Measurements from ENCODE around the gene SKAP2. TPM values are rescaled to one million over a fixed set of nuclear protein-coding genes. Genes with fewer than 3 reads are reported as not detected.
A peak's percentile ranks its signal among the peaks of the same experiment; 100 is the strongest.

SKAP2 gene
- total and polyA plus RNA-seq, 2 of the 13 experiments (the other 11 are each of a cell fraction or from before 2014, with no cell fraction given) = 3.6 to 12.9 TPM

GRCh38 chr7:26663874-26664273, 200.5 kb downstream of the SKAP2 start:
- H3K36me3 ChIP-seq (replicated peaks in 1 of 2; ENCODE audit: control insufficient read depth in 1 of 2, insufficient read depth in 2 of 2, low read length in 2 of 2) = no peaks in the 10 kb centered on the region
- DNase-seq (ENCODE audit: low spot score) = no peak
- no peak overlapping the region for H3K9ac ChIP-seq (ENCODE audit: insufficient read depth, low read depth, low read length)
- no peak overlapping the region for H3K4me3 ChIP-seq (replicated peaks in 1 of 3; ENCODE audit: insufficient read depth in 1 of 3, low read depth in 2 of 3, low read length in 3 of 3)
- H3K79me2 ChIP-seq (ENCODE audit: insufficient read depth, low read length) = no peaks in the 10 kb centered on the region
- no peaks in the 10 kb centered on the region for H3K27me3 ChIP-seq (ENCODE audit: control insufficient read depth in 1 of 2, insufficient read depth in 2 of 2, low read length in 2 of 2)
- H3K4me1 ChIP-seq (ENCODE audit: insufficient read depth, low read length) = peaks cover 4% of the 10 kb centered on the region; the same call in 1 of the 2 replicates
- H3K27ac ChIP-seq (ENCODE audit: extremely low read length, insufficient read depth, low read length) = no peak overlapping the region
- H2AFZ ChIP-seq (ENCODE audit: low read length) = no peak overlapping the region
- in situ Hi-C loops (cut with HindIII; ENCODE audit: extremely low pct_ligation_motif_present, low pct_unique_long_range_greater_than_20kb) (loop anchor here (10.0 to 25.0 kb wide), 2 partner anchors 577 to 769 kb away; no protein-coding TSS in a partner anchor), intact Hi-C loops (cut with micrococcal nuclease; ENCODE audit: unreplicated experiment) (no loop called here)
- ChIA-PET CTCF (ENCODE audit: low intra/inter-chr PET ratio, low total read pairs) (no interaction called here), POLR2A (no interaction called here)
- WGBS (ENCODE audit: low lambda C conversion rate) = 84% methylated on average over 4 of the region's 4 CpGs
- no peak for FAIRE-seq
- peak; percentile 62 for TF ChIP-seq ATF7 (IDR thresholded peaks at IDR 0.05)
- TF ChIP-seq ATF7 (CRISPR knock-in tag; IDR thresholded peaks at IDR 0.05) = no peak
- TF ChIP-seq RBM39 (IDR thresholded peaks at IDR 0.05; ENCODE audit: low read depth, low read length, poor library complexity, severe bottlenecking) = no peak
- no peak for ATAC-seq
- H3K9me3 ChIP-seq (ENCODE audit: low read length) = no peaks in the 10 kb centered on the region
- no peak overlapping the region for H3K4me2 ChIP-seq (ENCODE audit: low read depth, low read length)
- no TSS peak for BruUV-seq (replicated peaks)
- no peaks in the 10 kb centered on the region for H4K20me1 ChIP-seq (ENCODE audit: insufficient read depth, low read length)

GRCh38 chr7:26662646-26663045, 201.7 kb downstream of the SKAP2 start:
- no TSS peak for BruUV-seq (replicated peaks)
- no peak overlapping the region for H3K4me2 ChIP-seq (ENCODE audit: low read depth, low read length)
- CTCF ChIA-PET (ENCODE audit: low intra/inter-chr PET ratio, low total read pairs) = no interaction called here
- no peaks in the 10 kb centered on the region for H3K79me2 ChIP-seq (ENCODE audit: insufficient read depth, low read length)
- no peaks in the 10 kb centered on the region for H3K27me3 ChIP-seq (ENCODE audit: control insufficient read depth in 1 of 2, insufficient read depth in 2 of 2, low read length in 2 of 2)
- no peaks in the 10 kb centered on the region for H3K9me3 ChIP-seq (ENCODE audit: low read length)
- H3K4me3 ChIP-seq (replicated peaks in 1 of 3; ENCODE audit: insufficient read depth in 1 of 3, low read depth in 2 of 3, low read length in 3 of 3) = no peak overlapping the region
- H3K4me1 ChIP-seq (ENCODE audit: insufficient read depth, low read length) = peaks cover 1% of the 10 kb centered on the region; the same call in 1 of the 2 replicates
- no peak for TF ChIP-seq ZBTB43 (CRISPR knock-in tag; conservative IDR thresholded peaks at IDR 0.05)
- TF ChIP-seq SMARCC2 (IDR thresholded peaks at IDR 0.05) = no peak
- no peak for TF ChIP-seq TCF7 (IDR thresholded peaks at IDR 0.05; ENCODE audit: low read depth)
- no peak for TF ChIP-seq PHF5A (CRISPR knock-in tag; IDR thresholded peaks at IDR 0.05; ENCODE audit: low read depth, unreplicated experiment)
- no peak for TF ChIP-seq FOXC1 (CRISPR knock-in tag; IDR thresholded peaks at IDR 0.05; ENCODE audit: borderline replicate concordance)
- TF ChIP-seq RAD51 (IDR thresholded peaks at IDR 0.05; ENCODE audit: borderline replicate concordance) = no peak
- no peak for TF ChIP-seq PAXIP1 (CRISPR knock-in tag; conservative IDR thresholded peaks at IDR 0.05)
- no peak for TF ChIP-seq ZFP1 (CRISPR knock-in tag; IDR thresholded peaks at IDR 0.05)
- TF ChIP-seq ZNF251 (CRISPR knock-in tag; IDR thresholded peaks at IDR 0.05) = no peak
- no peak for TF ChIP-seq MLLT10 (CRISPR knock-in tag; IDR thresholded peaks at IDR 0.05)
- ATAC-seq (no peak), DNase-seq (ENCODE audit: low spot score) (no peak), FAIRE-seq (no peak)
- no peak overlapping the region for H3K9ac ChIP-seq (ENCODE audit: insufficient read depth, low read depth, low read length)
- H4K20me1 ChIP-seq (ENCODE audit: insufficient read depth, low read length) = no peaks in the 10 kb centered on the region
- no peak overlapping the region for H2AFZ ChIP-seq (ENCODE audit: low read length)
- H3K27ac ChIP-seq (ENCODE audit: extremely low read length, insufficient read depth, low read length) = no peak overlapping the region
- H3K36me3 ChIP-seq (replicated peaks in 1 of 2; ENCODE audit: control insufficient read depth in 1 of 2, insufficient read depth in 2 of 2, low read length in 2 of 2) = no peaks in the 10 kb centered on the region
- intact Hi-C loops (cut with micrococcal nuclease; ENCODE audit: unreplicated experiment) = no loop called here
- in situ Hi-C loops (cut with HindIII; ENCODE audit: extremely low pct_ligation_motif_present, low pct_unique_long_range_greater_than_20kb) = loop anchor here (10.0 to 25.0 kb wide), 2 partner anchors 575 to 768 kb away; no protein-coding TSS in a partner anchor
- 89% methylated on average over 6 of the region's 6 CpGs for WGBS (ENCODE audit: low lambda C conversion rate)
- POLR2A ChIA-PET = no interaction called here
